Smooth muscle cell (in vitro differentiated cells): Measurements from ENCODE around the gene PMS2. TPM values are rescaled to one million over a fixed set of nuclear protein-coding genes. Genes with fewer than 3 reads are reported as not detected.
"Not testable (repeated sequence)": the region's sequence is repeated elsewhere in the genome, so short reads cannot be mapped to it uniquely, and the experiment has no call there.

Experiments
- DNase-seq: peaks from one replicate; lab custom pipeline; 2025; ENCODE audit not compliant: unreplicated experiment; lab: John Stamatoyannopoulos, UW
- H2AFZ ChIP-seq: fragments of 200-600 bp; sonication (generic); 2 replicates; pipeline ENCODE4 v1.6.0; 2016; ENCODE audit warnings: antibody characterized with exemption, low read depth, mild to moderate bottlenecking
- H3F3A ChIP-seq: fragments of 200-600 bp; sonication (generic); 2 replicates; pipeline ENCODE4 v1.6.0; 2017; ENCODE audit warnings: antibody characterized with exemption, low read depth
- H3K27ac ChIP-seq: fragments of 200-600 bp; sonication (generic); 2 replicates; pipeline ENCODE4 v1.5.1; 2016; ENCODE audit warnings: low read depth, mild to moderate bottlenecking
- H3K27me3 ChIP-seq: fragments of 200-600 bp; sonication (generic); 2 replicates; pipeline ENCODE4 v1.6.1; 2016; ENCODE audit warnings: low read depth, mild to moderate bottlenecking
- H3K36me3 ChIP-seq: fragments of 200-600 bp; sonication (generic); 2 replicates; pipeline ENCODE4 v1.5.1; 2016; ENCODE audit warnings: low read depth
- H3K4me1 ChIP-seq: fragments of 200-600 bp; sonication (generic); 2 replicates; pipeline ENCODE4 v1.5.1; 2016; ENCODE audit warnings: low read depth
- H3K4me2 ChIP-seq: fragments of 200-600 bp; sonication (generic); 2 replicates; pipeline ENCODE4 v1.6.0; 2016; ENCODE audit warnings: mild to moderate bottlenecking
- H3K4me3 ChIP-seq: fragments of 200-600 bp; sonication (generic); 2 replicates; pipeline ENCODE4 v1.5.1; 2016; ENCODE audit warnings: mild to moderate bottlenecking
- H3K79me2 ChIP-seq: fragments of 200-600 bp; sonication (generic); 2 replicates; pipeline ENCODE4 v1.6.0; 2016; ENCODE audit warnings: low read depth, mild to moderate bottlenecking
- H3K9ac ChIP-seq: fragments of 200-600 bp; sonication (generic); 2 replicates; pipeline ENCODE4 v1.6.0; 2016; ENCODE audit warnings: low read depth
- H3K9me3 ChIP-seq: fragments of 200-600 bp; sonication (generic); replicated peaks from 2 replicates; pipeline ENCODE4 v1.5.1; 2016; ENCODE audit warnings: low read depth
- H4K20me1 ChIP-seq: fragments of 200-600 bp; sonication (generic); 2 replicates; pipeline ENCODE4 v1.6.0; 2016; ENCODE audit warnings: low read depth
- WGBS: methylation state at CpG from one replicate; pipeline ENCODE4 v1.1.7; 2016; ENCODE audit warnings: low lambda C conversion rate; 5-methylcytosine and 5-hydroxymethylcytosine counted together
- polyA plus RNA-seq: library from polyadenylated mRNA; unstranded; fragments of >200 nt; fragmentation: Nextera tagmentation; extraction: Ambion mirVana; gene quantifications from 2 replicates; pipeline ENCODE4 v1.2.1, GENCODE V29; 2016
- total RNA-seq: library from RNA; depleted of rRNA; stranded (reverse); fragments of >200 nt; gene quantifications from 2 replicates; pipeline ENCODE4 v1.2.3, GENCODE V29; 2014

PMS2 gene
- total and polyA plus RNA-seq, 2 experiments from 2014 or later, result 5.4 to 8.8 TPM

GRCh38 chr7:5934945-5935450 lies 73.9 kb downstream of the PMS2 start:
- H3K27ac ChIP-seq, H3K9ac ChIP-seq, H3F3A ChIP-seq, DNase-seq, H2AFZ ChIP-seq, H3K79me2 ChIP-seq, H3K4me2 ChIP-seq, H3K4me1 ChIP-seq, H3K9me3 ChIP-seq, H3K27me3 ChIP-seq, H3K36me3 ChIP-seq, H3K4me3 ChIP-seq, H4K20me1 ChIP-seq: not testable (repeated sequence)
- no CpG with 5 or more reads among the region's 17 CpGs for WGBS

DNA sequence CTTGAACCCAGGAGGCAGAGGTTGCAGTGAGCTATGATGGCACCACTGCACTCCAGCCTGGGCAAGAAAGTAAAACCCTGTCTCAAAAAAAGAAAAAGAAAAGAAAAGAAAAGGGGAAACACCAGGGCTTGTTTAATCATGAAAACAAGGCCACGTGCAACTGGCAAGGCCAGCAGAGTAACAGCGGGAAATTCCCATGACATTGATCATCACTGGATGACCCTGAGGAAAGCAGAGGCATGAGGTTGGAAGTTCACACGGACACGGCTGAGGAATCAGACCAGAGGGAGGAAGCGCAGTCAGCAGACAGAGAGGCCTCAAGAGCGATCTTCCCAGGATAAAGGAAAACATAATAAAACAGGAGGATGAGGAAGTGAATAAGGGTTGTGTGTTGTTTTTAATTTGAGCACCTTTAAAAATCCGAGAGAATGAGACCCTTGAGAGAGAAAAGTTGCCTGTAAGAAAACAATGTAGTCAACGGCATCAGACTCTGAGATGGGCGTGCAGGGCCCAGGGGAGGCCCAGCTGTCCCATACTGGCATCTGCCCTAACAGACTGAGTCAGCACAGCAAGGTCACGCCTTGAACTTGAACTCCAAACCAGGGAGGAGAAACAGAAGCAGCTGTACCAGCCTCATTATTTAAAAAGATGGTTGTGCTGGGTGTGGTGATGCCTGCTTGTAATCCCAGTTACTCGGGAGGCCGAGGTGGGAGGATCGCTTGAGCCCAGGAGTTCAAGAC lies 76.8 kb downstream of the PMS2 start:
- not testable (repeated sequence) for H3K36me3 ChIP-seq, H3K4me1 ChIP-seq, H4K20me1 ChIP-seq, H3K27me3 ChIP-seq, H3K79me2 ChIP-seq, DNase-seq, H2AFZ ChIP-seq, H3K9ac ChIP-seq, H3K27ac ChIP-seq, H3K9me3 ChIP-seq, H3K4me2 ChIP-seq, H3F3A ChIP-seq, H3K4me3 ChIP-seq
- 53% methylated on average over 4 of the region's 13 CpGs for WGBS

- not testable (repeated sequence) for H3K9me3 ChIP-seq, H2AFZ ChIP-seq, H3K27me3 ChIP-seq, H3K4me3 ChIP-seq, H3K36me3 ChIP-seq, H3F3A ChIP-seq, H3K4me2 ChIP-seq, H3K9ac ChIP-seq, H3K27ac ChIP-seq, H3K4me1 ChIP-seq, DNase-seq, H3K79me2 ChIP-seq, H4K20me1 ChIP-seq
- 97% methylated on average over 14 of the region's 14 CpGs for WGBS
These were observed 77.6 kb downstream of the PMS2 start for GRCh38 chr7:5931250-5931649.

DNA sequence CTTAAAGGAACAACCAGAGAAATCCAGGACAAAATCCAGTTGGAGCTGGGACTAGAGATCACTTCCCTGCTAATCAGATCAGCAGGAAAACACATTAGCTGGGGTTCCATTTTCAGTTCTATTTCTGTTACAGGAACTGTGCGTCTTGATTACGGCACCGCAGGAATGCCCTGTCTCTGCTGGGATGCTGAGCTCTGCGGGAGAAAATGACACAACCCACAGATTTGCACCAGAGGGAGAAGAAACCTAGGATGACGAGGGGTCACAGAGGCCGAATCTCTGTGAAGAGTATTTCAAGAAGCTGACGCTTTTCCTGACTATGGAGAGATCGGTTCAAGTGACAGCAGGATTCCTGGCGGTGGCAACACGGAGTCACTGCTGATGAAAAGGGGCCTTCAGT lies 78.6 kb downstream of the PMS2 start:
- H3F3A ChIP-seq, H3K36me3 ChIP-seq, H3K27me3 ChIP-seq, DNase-seq, H3K4me2 ChIP-seq, H3K79me2 ChIP-seq, H3K27ac ChIP-seq, H3K9me3 ChIP-seq, H3K9ac ChIP-seq, H2AFZ ChIP-seq, H3K4me3 ChIP-seq, H4K20me1 ChIP-seq, H3K4me1 ChIP-seq: not testable (repeated sequence)
- no CpG with 5 or more reads among the region's 10 CpGs for WGBS

DNA sequence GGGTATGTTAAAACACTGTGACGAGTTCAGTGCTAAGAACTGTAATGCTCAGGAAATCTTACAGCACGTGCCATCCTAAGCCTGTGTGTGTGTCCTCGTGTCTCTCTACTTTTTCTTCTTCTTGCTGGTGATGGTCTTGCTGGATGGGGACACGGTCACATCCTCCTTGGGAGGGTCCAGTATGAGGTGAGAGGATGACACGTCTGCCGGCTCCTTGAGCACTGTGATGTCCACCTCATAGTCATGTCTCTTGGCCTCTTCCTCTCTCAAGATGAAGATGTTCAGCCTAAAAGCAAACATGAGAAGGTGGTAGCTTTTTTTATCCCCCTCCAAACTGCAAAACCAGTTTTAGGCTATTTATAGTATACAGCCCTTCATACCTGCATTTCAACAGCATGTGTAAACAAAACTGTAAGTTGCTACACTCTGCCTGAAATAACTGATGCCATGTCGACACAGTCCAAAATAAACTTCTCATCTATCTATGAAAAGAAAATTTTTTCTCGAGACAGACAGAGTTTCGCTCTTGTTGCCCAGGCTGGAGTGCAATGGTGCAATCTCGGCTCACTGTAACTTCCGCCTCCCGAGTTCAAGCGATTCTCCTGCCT lies 82.5 kb downstream of the PMS2 start:
- WGBS, result no CpG with 5 or more reads among the region's 13 CpGs
- not testable (repeated sequence) for H3K27me3 ChIP-seq

DNA sequence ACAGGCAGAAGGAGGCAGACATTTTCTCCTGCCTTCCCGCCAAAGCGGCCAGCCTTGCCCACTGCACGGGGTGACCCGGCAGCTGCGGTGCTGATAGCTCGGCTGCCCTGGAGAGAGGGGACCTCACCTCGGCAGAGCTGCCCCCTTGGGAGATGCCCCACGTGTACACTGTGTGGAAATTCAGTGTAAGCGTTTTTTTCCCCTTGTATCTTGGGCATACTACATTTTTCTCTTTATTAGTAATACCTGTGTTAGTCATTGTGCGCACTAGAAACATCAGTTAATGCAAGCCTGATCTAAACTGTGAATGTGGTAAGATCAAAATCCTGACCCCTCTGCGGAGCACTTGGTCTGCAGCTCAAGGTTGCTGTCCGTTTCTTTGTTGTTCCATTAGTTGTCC lies 84.2 kb downstream of the PMS2 start:
- WGBS, result 80% methylated on average over 1 of the region's 12 CpGs
- H3K27me3 ChIP-seq, H3K4me3 ChIP-seq, H3K27ac ChIP-seq, H4K20me1 ChIP-seq, H3K4me2 ChIP-seq, H3K36me3 ChIP-seq, DNase-seq, H3F3A ChIP-seq, H2AFZ ChIP-seq, H3K79me2 ChIP-seq, H3K4me1 ChIP-seq, H3K9me3 ChIP-seq, H3K9ac ChIP-seq: not testable (repeated sequence)

More for the DNA sequence above, 82.5 kb downstream of the PMS2 start:
- not testable (repeated sequence) for H3K9ac ChIP-seq, H3K4me1 ChIP-seq, H3F3A ChIP-seq, H3K79me2 ChIP-seq, H3K27ac ChIP-seq, H3K4me2 ChIP-seq, H2AFZ ChIP-seq, H3K9me3 ChIP-seq, H3K4me3 ChIP-seq, DNase-seq, H4K20me1 ChIP-seq, H3K36me3 ChIP-seq

GRCh38 chr7:5924180-5924579 lies 84.7 kb downstream of the PMS2 start:
- no CpG with 5 or more reads among the region's 2 CpGs for WGBS
- not testable (repeated sequence) for H3K4me3 ChIP-seq, DNase-seq

More at GRCh38 chr7:5924180-5924579, 84.7 kb downstream of the PMS2 start:
- H3K79me2 ChIP-seq, H3F3A ChIP-seq, H3K27ac ChIP-seq, H3K9ac ChIP-seq, H2AFZ ChIP-seq, H3K36me3 ChIP-seq, H3K27me3 ChIP-seq, H3K4me2 ChIP-seq, H3K9me3 ChIP-seq, H3K4me1 ChIP-seq, H4K20me1 ChIP-seq: not testable (repeated sequence)
